ENCODE data around the gene PAX1. TPM values are rescaled to one million over a fixed set of nuclear protein-coding genes. Genes with fewer than 3 reads are reported as not detected.
A peak's percentile ranks its signal among the peaks of the same experiment; 100 is the strongest.

Gene PAX1
- total and polyA plus RNA-seq, 2 of the 8 experiments (the other 6 are each of a cell fraction or from before 2014, with no cell fraction given): not detected

DNA sequence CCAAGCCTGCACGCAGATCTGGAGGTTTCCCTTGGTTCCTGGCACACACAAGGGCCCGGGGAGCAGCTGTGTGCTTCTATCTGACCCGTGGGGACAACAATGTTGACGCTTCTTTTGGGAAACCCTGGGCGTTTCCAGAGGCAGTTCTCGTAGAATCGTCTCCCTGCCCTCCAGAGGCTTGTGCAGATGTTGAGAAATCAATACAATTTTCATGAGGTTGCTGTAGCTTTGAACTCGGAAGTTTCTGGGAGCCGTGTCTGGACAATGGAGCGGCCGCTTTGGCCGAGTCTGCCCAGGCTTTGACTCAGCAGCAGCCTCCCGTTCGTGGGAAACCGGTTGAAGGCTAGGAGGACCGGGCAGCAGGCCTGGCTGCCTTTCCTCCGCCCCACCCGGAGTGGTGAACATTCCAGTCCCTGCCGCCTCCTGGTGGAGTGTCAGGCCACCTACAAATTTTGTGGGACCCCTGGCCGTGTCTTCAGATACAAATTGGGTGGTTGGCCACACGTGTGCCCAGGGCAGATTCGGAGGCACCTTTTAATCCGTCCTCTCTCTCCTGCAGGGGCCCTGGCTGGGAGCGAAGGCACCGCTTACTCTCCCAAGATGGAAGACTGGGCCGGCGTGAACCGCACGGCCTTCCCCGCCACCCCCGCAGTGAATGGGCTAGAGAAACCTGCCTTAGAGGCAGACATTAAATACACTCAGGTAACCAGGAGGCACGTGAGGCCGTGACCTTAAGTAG is 2.7 kb downstream of the PAX1 start:
- DNase-seq (ENCODE audit: low read depth in 1 of 2, low spot score in 2 of 2): no peak

More for the DNA sequence above, 2.7 kb downstream of the PAX1 start:
- H2BK15ac ChIP-seq (ENCODE audit: low read length): 0 out of 2 replicates have a peak overlapping the region, but pooled peaks have one; percentile 29
- peaks cover 92 to 100% (median 98%) of the 10 kb centered on the region in 4 experiments for H3K27me3 ChIP-seq (replicated peaks in 1 of 4; ENCODE audit: control insufficient read depth in 3 of 4, extremely low read depth in 1 of 4, insufficient read depth in 3 of 4, low read length in 3 of 4)
- no peak overlapping the region for H3K14ac ChIP-seq (ENCODE audit: insufficient read length)
- H3K4me2 ChIP-seq (ENCODE audit: insufficient read depth in 1 of 2, low read depth in 2 of 2, low read length in 2 of 2): no peak overlapping the region; a peak in 1 of 4 replicates
- peaks cover 0 to 20% (median 11%) of the 10 kb centered on the region in 4 experiments; a peak in 6 of 7 replicates for H3K4me1 ChIP-seq (replicated peaks in 1 of 4; ENCODE audit: control insufficient read depth in 3 of 4, insufficient read depth in 4 of 4, low read length in 3 of 4)
- no peaks in the 10 kb centered on the region; a peak in 1 of 4 replicates for H3K9me3 ChIP-seq (ENCODE audit: insufficient read depth in 2 of 2, low read depth in 1 of 2, low read length in 1 of 2)
- H3K27ac ChIP-seq (ENCODE audit: low read depth, low read length): no peak overlapping the region
- no peak overlapping the region for H4K91ac ChIP-seq (replicated peaks; ENCODE audit: insufficient read length, low read length)
- H3K4me3 ChIP-seq (ENCODE audit: extremely low read depth in 1 of 4, insufficient read depth in 2 of 4, low read depth in 3 of 4, low read length in 4 of 4): no peak overlapping the region
- H3K23ac ChIP-seq (ENCODE audit: insufficient read length): no peak overlapping the region
- no peak overlapping the region for H3K56ac ChIP-seq (replicated peaks; ENCODE audit: insufficient read length, low read depth, low read length)
- peaks cover 0 to 11% (median 0%) of the 10 kb centered on the region in 4 experiments; a peak in 1 of 8 replicates for H3K36me3 ChIP-seq (ENCODE audit: control insufficient read depth in 2 of 4, insufficient read depth in 4 of 4, low read length in 3 of 4)
- TF ChIP-seq CBX5 (IDR thresholded peaks at IDR 0.05; ENCODE audit: low read depth, low read length) (no peak), EZH2 (IDR thresholded peaks at IDR 0.05; ENCODE audit: low read depth, low read length, severe bottlenecking) (peak; percentile 72), CBX8 (IDR thresholded peaks at IDR 0.05; ENCODE audit: borderline replicate concordance, low read depth, low read length) (0 out of 2 replicates have a peak, but pooled peaks have one; percentile 52), RNF2 (IDR thresholded peaks at IDR 0.05; ENCODE audit: borderline replicate concordance, low read depth, low read length, missing control alignments, poor library complexity, severe bottlenecking) (peak; percentile 61), SUZ12 (IDR thresholded peaks at IDR 0.05; ENCODE audit: low read length) (peak; percentile 72), SAP30 (IDR thresholded peaks at IDR 0.05; ENCODE audit: insufficient read depth, insufficient replicate concordance, low read length) (no peak), POLR2A (IDR thresholded peaks at IDR 0.05; ENCODE audit: control extremely low read depth in 1 of 2, low read depth in 2 of 2, low read length in 2 of 2) (no peak), KDM5A (IDR thresholded peaks at IDR 0.05; ENCODE audit: low read length) (no peak)
- H2BK5ac ChIP-seq (ENCODE audit: low read depth, low read length): no peak overlapping the region
- 0 out of 2 replicates have a peak overlapping the region, but pooled peaks have one; percentile 48 for H2BK20ac ChIP-seq (ENCODE audit: low read length)
- H3K9ac ChIP-seq (replicated peaks in 1 of 4; ENCODE audit: extremely low read depth in 1 of 4, low read depth in 3 of 4, low read length in 3 of 4): no peak overlapping the region
- H4K5ac ChIP-seq (ENCODE audit: insufficient read length, low read depth, low read length): no peak overlapping the region
- H2BK12ac ChIP-seq (ENCODE audit: low read depth, low read length): peak overlapping the region; percentile 27; the same call in 1 of the 2 replicates
- CTCF ChIA-PET (ENCODE audit: partially characterized antibody): interaction anchor here (0.6 to 3.2 kb wide), 4 partner anchors 9 to 14 kb away, joined by 3 to 12 read pairs (median 3); no protein-coding TSS in a partner anchor
- no peak overlapping the region for H2BK120ac ChIP-seq (replicated peaks; ENCODE audit: low read depth, low read length)
- peak overlapping the region; percentile 19; the same call in 1 of the 2 replicates for H3K18ac ChIP-seq (ENCODE audit: extremely low read depth, low read length)
- peaks cover 4% of the 10 kb centered on the region; the same call in 1 of the 2 replicates for H3K23me2 ChIP-seq (ENCODE audit: low read depth, low read length)
- POLR2A ChIA-PET (ENCODE audit: partially characterized antibody): no interaction called here
- FAIRE-seq: no peak
- H3K79me2 ChIP-seq (ENCODE audit: control insufficient read depth in 1 of 2, insufficient read depth in 2 of 2, low read length in 2 of 2): no peaks in the 10 kb centered on the region
- H3K4ac ChIP-seq (replicated peaks; ENCODE audit: insufficient read length, low read depth, low read length): no peak overlapping the region
- no peak overlapping the region for H4K8ac ChIP-seq (ENCODE audit: extremely low read depth, insufficient read depth, low read length)
- H2AFZ ChIP-seq (ENCODE audit: low read length): no peak overlapping the region
- 7% methylated on average over 33 of the region's 33 CpGs; no CpG with 5 or more reads in 1 of the 2 experiments for WGBS, 2 experiments (ENCODE audit: extremely low coverage in 1 of 2, insufficient coverage in 1 of 2, insufficient read length in 1 of 2, insufficient replicate concordance in 2 of 2, low coverage in 1 of 2, low lambda C conversion rate in 2 of 2, missing lambda C conversion rate in 1 of 2)
- H4K20me1 ChIP-seq (replicated peaks in 1 of 2; ENCODE audit: control insufficient read depth in 1 of 2, insufficient read depth in 2 of 2, low read length in 2 of 2): peaks cover 29 to 57% of the 10 kb centered on the region in 2 experiments
- H2AK5ac ChIP-seq (ENCODE audit: low read depth, low read length): no peak overlapping the region
- H3K79me1 ChIP-seq (ENCODE audit: low read depth, low read length): no peaks in the 10 kb centered on the region
